HG02970 (cell line): ENCODE measurements around the gene FDXACB1.
A peak's percentile ranks its signal among the peaks of the same experiment; 100 is the strongest.
"Not testable (repeated sequence)": the region's sequence is repeated elsewhere in the genome, so short reads cannot be mapped to it uniquely, and the experiment has no call there.

ENCODE experiments used
- ATAC-seq: cut with Tn5 transposase; IDR thresholded peaks from one replicate; pipeline ENCODE4 v1.9.1; 2021; ENCODE audit warnings: mild to moderate bottlenecking, moderate library complexity, moderate number of reproducible peaks; ENCODE audit not compliant: unreplicated experiment, low FRiP score

Gene FDXACB1

GRCh38 chr11:111910676-111911562, 32.0 kb upstream of the FDXACB1 start:
- no peak for ATAC-seq

- no peak for ATAC-seq
Measured at GRCh38 chr11:111909378-111909777, 30.4 kb upstream of the FDXACB1 start.

- ATAC-seq = no peak
Measured at GRCh38 chr11:111908639-111909305, 29.8 kb upstream of the FDXACB1 start.

GRCh38 chr11:111906680-111907079, 27.7 kb upstream of the FDXACB1 start:
- no peak for ATAC-seq

- no peak for ATAC-seq
Measured at GRCh38 chr11:111905411-111905810, 26.4 kb upstream of the FDXACB1 start.

- ATAC-seq = no peak
Measured at GRCh38 chr11:111886844-111887243, 7.9 kb upstream of the FDXACB1 start.

- no peak for ATAC-seq
Measured at GRCh38 chr11:111886032-111886431, 7.1 kb upstream of the FDXACB1 start.

GRCh38 chr11:111885053-111885452, 6.1 kb upstream of the FDXACB1 start:
- ATAC-seq = not testable (repeated sequence)

GRCh38 chr11:111882202-111882601, 3.2 kb upstream of the FDXACB1 start:
- ATAC-seq = no peak

- no peak for ATAC-seq
Measured at GRCh38 chr11:111879637-111879960, 634 bp upstream of the FDXACB1 start.

GRCh38 chr11:111878385-111878848, 548 bp downstream of the FDXACB1 start:
- peak; percentile 13 for ATAC-seq

GRCh38 chr11:111871693-111872161, 7.2 kb downstream of the FDXACB1 start:
- no peak for ATAC-seq

GRCh38 chr11:111870886-111871692, 7.9 kb downstream of the FDXACB1 start, which contains the start of gene ALG9:
TSS of gene ALG9 (minus strand) at chr11:111871581. CDS start at chr11:111871482, 99 bp downstream.
- ATAC-seq = peak; percentile 70

GRCh38 chr11:111870522-111870885, 8.5 kb downstream of the FDXACB1 start:
- no peak for ATAC-seq

- ATAC-seq = no peak
Measured at GRCh38 chr11:111870113-111870512, 8.9 kb downstream of the FDXACB1 start.

GRCh38 chr11:111860257-111860656, 18.7 kb downstream of the FDXACB1 start:
- ATAC-seq = no peak

- no peak for ATAC-seq
Measured at GRCh38 chr11:111855506-111855905, 23.5 kb downstream of the FDXACB1 start.

- no peak for ATAC-seq
Measured at GRCh38 chr11:111852103-111852502, 26.9 kb downstream of the FDXACB1 start.

- ATAC-seq = no peak
Measured at GRCh38 chr11:111851636-111852035, 27.3 kb downstream of the FDXACB1 start.

GRCh38 chr11:111851067-111851466, 27.9 kb downstream of the FDXACB1 start:
- ATAC-seq = no peak

- ATAC-seq = no peak
Measured at GRCh38 chr11:111849631-111850030, 29.3 kb downstream of the FDXACB1 start.
